ENCODE measurements around the gene ST3GAL5. TPM values are rescaled to one million over a fixed set of nuclear protein-coding genes. Genes with fewer than 3 reads are reported as not detected.
"Not testable (repeated sequence)": the region's sequence is repeated elsewhere in the genome, so short reads cannot be mapped to it uniquely, and the experiment has no call there.

Gene ST3GAL5
- total and polyA plus RNA-seq, 2 donors (not counting 1 experiment from before 2014, with no cell fraction given): 6.2 to 10.9 TPM

- no peaks in the 10 kb centered on the region for H3K36me3 ChIP-seq (ENCODE audit: control insufficient read depth, insufficient read depth, low read length)
- no peaks in the 10 kb centered on the region for H3K4me1 ChIP-seq (ENCODE audit: control insufficient read depth, extremely low read depth, insufficient read depth, low read length)
- no peak for DNase-seq (ENCODE audit: low read depth in 2 of 2)
- no peak overlapping the region for H2AFZ ChIP-seq (ENCODE audit: low read length)
- H3K27ac ChIP-seq (ENCODE audit: insufficient read depth, low read length): no peak overlapping the region
- H3K4me3 ChIP-seq (replicated peaks in 1 of 4; ENCODE audit: control extremely low read depth in 1 of 4, insufficient read depth in 1 of 4, low read depth in 3 of 4, low read length in 4 of 4): no peak overlapping the region
- no peak overlapping the region for H3K4me2 ChIP-seq (ENCODE audit: extremely low read depth, insufficient read depth, low read length)
- H3K27me3 ChIP-seq (ENCODE audit: control insufficient read depth, insufficient read depth, low read length): no peaks in the 10 kb centered on the region
- H3K79me2 ChIP-seq (ENCODE audit: control insufficient read depth, insufficient read depth, low read length): no peaks in the 10 kb centered on the region
- TF ChIP-seq CTCF (conservative IDR thresholded peaks at IDR 0.05 in 1 of 2, IDR thresholded peaks at IDR 0.05 in 1 of 2; ENCODE audit: low read depth in 1 of 2, low read length in 2 of 2) (no peak), EZH2 (IDR thresholded peaks at IDR 0.05; ENCODE audit: low read length, missing control alignments) (no peak)
- H3K9ac ChIP-seq (ENCODE audit: insufficient read depth, low read length): no peak overlapping the region
- H3K9me3 ChIP-seq (ENCODE audit: control insufficient read depth, insufficient read depth, low read depth, low read length): no peaks in the 10 kb centered on the region
- H4K20me1 ChIP-seq (ENCODE audit: control insufficient read depth, extremely low read depth, insufficient read depth, low read length): no peaks in the 10 kb centered on the region
Observed at GRCh38 chr2:85830645-85831044, 58.1 kb downstream of the ST3GAL5 start.

GRCh38 chr2:85829394-85829793 lies 59.4 kb downstream of the ST3GAL5 start:
- not testable (repeated sequence) for H3K79me2 ChIP-seq (ENCODE audit: control insufficient read depth, insufficient read depth, low read length); H3K27ac ChIP-seq (ENCODE audit: insufficient read depth, low read length); H3K27me3 ChIP-seq (ENCODE audit: control insufficient read depth, insufficient read depth, low read length); H3K4me3 ChIP-seq (replicated peaks in 1 of 4; ENCODE audit: control extremely low read depth in 1 of 4, insufficient read depth in 1 of 4, low read depth in 3 of 4, low read length in 4 of 4); H3K9ac ChIP-seq (ENCODE audit: insufficient read depth, low read length); DNase-seq (ENCODE audit: low read depth in 2 of 2); H3K36me3 ChIP-seq (ENCODE audit: control insufficient read depth, insufficient read depth, low read length); H2AFZ ChIP-seq (ENCODE audit: low read length); H3K4me2 ChIP-seq (ENCODE audit: extremely low read depth, insufficient read depth, low read length); H3K9me3 ChIP-seq (ENCODE audit: control insufficient read depth, insufficient read depth, low read depth, low read length); H4K20me1 ChIP-seq (ENCODE audit: control insufficient read depth, extremely low read depth, insufficient read depth, low read length); H3K4me1 ChIP-seq (ENCODE audit: control insufficient read depth, extremely low read depth, insufficient read depth, low read length)

- DNase-seq (ENCODE audit: low read depth in 2 of 2): peak in 1 of 2 donors; percentile 45
- H3K36me3 ChIP-seq (ENCODE audit: control insufficient read depth, insufficient read depth, low read length): no peaks in the 10 kb centered on the region
- H2AFZ ChIP-seq (ENCODE audit: low read length): no peak overlapping the region
Observed at GRCh38 chr2:85828725-85829124, 60.1 kb downstream of the ST3GAL5 start.

More at GRCh38 chr2:85828725-85829124, 60.1 kb downstream of the ST3GAL5 start:
- H4K20me1 ChIP-seq (ENCODE audit: control insufficient read depth, extremely low read depth, insufficient read depth, low read length): no peaks in the 10 kb centered on the region
- no peak overlapping the region for H3K4me2 ChIP-seq (ENCODE audit: extremely low read depth, insufficient read depth, low read length)
- no peaks in the 10 kb centered on the region for H3K9me3 ChIP-seq (ENCODE audit: control insufficient read depth, insufficient read depth, low read depth, low read length)
- no peaks in the 10 kb centered on the region for H3K4me1 ChIP-seq (ENCODE audit: control insufficient read depth, extremely low read depth, insufficient read depth, low read length)
- TF ChIP-seq CTCF (conservative IDR thresholded peaks at IDR 0.05 in 1 of 2, IDR thresholded peaks at IDR 0.05 in 1 of 2; ENCODE audit: low read depth in 1 of 2, low read length in 2 of 2) (no peak), EZH2 (IDR thresholded peaks at IDR 0.05; ENCODE audit: low read length, missing control alignments) (no peak)
- no peaks in the 10 kb centered on the region for H3K27me3 ChIP-seq (ENCODE audit: control insufficient read depth, insufficient read depth, low read length)
- no peak overlapping the region for H3K4me3 ChIP-seq (replicated peaks in 1 of 4; ENCODE audit: control extremely low read depth in 1 of 4, insufficient read depth in 1 of 4, low read depth in 3 of 4, low read length in 4 of 4)
- H3K79me2 ChIP-seq (ENCODE audit: control insufficient read depth, insufficient read depth, low read length): no peaks in the 10 kb centered on the region
- H3K9ac ChIP-seq (ENCODE audit: insufficient read depth, low read length): no peak overlapping the region
- H3K27ac ChIP-seq (ENCODE audit: insufficient read depth, low read length): no peak overlapping the region

All from fibroblast of lung (primary cell).